Mucosa of descending colon (tissue), 3 donors: ENCODE measurements around the gene AP5S1. TPM values are rescaled to one million over a fixed set of nuclear protein-coding genes. Genes with fewer than 3 reads are reported as not detected.
A peak's percentile ranks its signal among the peaks of the same experiment; 100 is the strongest.

Experiments used
- ATAC-seq: fragments of 200-7000 bp; cut with Tn5 transposase; one replicate; pipeline ENCODE4 v1.9.1; 2020; ENCODE audit warnings: mild to moderate bottlenecking, moderate library complexity
- DNase-seq, 3 donors: peaks; one replicate each; pipeline ENCODE4 v3.0.0-alpha.2; 2020
- H3K36me3 ChIP-seq: fragments of 200-600 bp; one replicate; pipeline ENCODE4 v1.8.0; 2021; ENCODE audit warnings: low read depth, mild to moderate bottlenecking
- H3K4me1 ChIP-seq: fragments of 200-600 bp; one replicate; pipeline ENCODE4 v1.8.0; 2021; ENCODE audit warnings: low read depth, mild to moderate bottlenecking
- H3K4me3 ChIP-seq: fragments of 200-600 bp; one replicate; pipeline ENCODE4 v1.8.0; 2021; ENCODE audit warnings: mild to moderate bottlenecking
- H3K9me3 ChIP-seq: fragments of 200-600 bp; one replicate; pipeline ENCODE4 v1.8.0; 2021; ENCODE audit warnings: mild to moderate bottlenecking
- CTCF ChIP-seq: fragments of 200-600 bp; IDR thresholded peaks from one replicate; pipeline ENCODE4 v1.8.0; 2022; ENCODE audit warnings: antibody characterized with exemption, mild to moderate bottlenecking
- intact Hi-C, 2 donors: fragments of 100-400 bp; cut with DNase I in 1 of 2; cut with micrococcal nuclease in 1 of 2; formaldehyde crosslinking; loops; one replicate each; pipeline versions ENCODE4 v1.11.0 to v1.11.1; 2022; cut with DNase I, micrococcal nuclease
- long read RNA-seq, 2 donors: library from polyadenylated mRNA; unstranded; transcript quantifications; one replicate each; pipeline ENCODE4 v2.0.0, GENCODE V29; 2019 to 2021
- total RNA-seq, 3 donors: library from RNA; stranded (reverse); fragmentation: NEBNext Ultra II Directional in 2 of 3; extraction: Animal tissue kit (Norgen Biotek cat#: 25700) in 2 of 3; gene quantifications; one replicate each; pipeline versions ENCODE4 v1.2.1 to v1.2.4, GENCODE V29; 2021 to 2023
- donor health status: DM: no; HTN: no; CAD: no; lungs with moderate emphysema.
- donor health status: DM: no; HTN: no; CAD: no.
- donor health status: DM: no; HTN: yes; CAD: no.

Gene AP5S1
- total RNA-seq: 10 to 100 TPM; 13.0 to 18.6 (median 13.9) TPM
- long read RNA-seq, donor 1, full-length matches to known transcripts: 9 of 13 reads
- long read RNA-seq, donor 1, partial matches to known transcripts: 2 of 13 reads
- long read RNA-seq, donor 1, other reads (novel, unspliced or antisense): 2 of 13 reads
- long read RNA-seq, donor 2, full-length matches to known transcripts: 12 of 15 reads
- long read RNA-seq, donor 2, partial matches to known transcripts: 0 of 15 reads
- long read RNA-seq, donor 2, other reads (novel, unspliced or antisense): 3 of 15 reads

GRCh38 chr20:3820048-3820900 is at the start of gene AP5S1:
Gene AP5S1, plus strand, starts transcription at chr20:3820547. Its CDS starts 1,571 bp downstream, at chr20:3822118.
- Histone ChIP-seq H3K9me3 (no peaks in the 10 kb centered on the region), H3K4me3 (peak within 1 kb of the TSS; percentile 50), H3K4me1 (peaks cover 8% of the 10 kb centered on the region), H3K36me3 (no peaks in the 10 kb centered on the region)
- intact Hi-C loops: no loop called here
- DNase-seq: peak; percentile 98 to 99 (median 98)
- peak; percentile 97 for TF ChIP-seq CTCF
- peak; percentile 90 for ATAC-seq

- ATAC-seq (no peak), DNase-seq (no peak)
- H3K36me3 ChIP-seq: no peaks in the 10 kb centered on the region
- no peak for TF ChIP-seq CTCF
- no peak overlapping the region for H3K4me3 ChIP-seq
- H3K9me3 ChIP-seq: no peaks in the 10 kb centered on the region
- intact Hi-C loops: no loop called here
- peaks cover 10% of the 10 kb centered on the region for H3K4me1 ChIP-seq
These were observed 48.7 kb upstream of the AP5S1 start for GRCh38 chr20:3771552-3772058.

- ATAC-seq (no peak), DNase-seq (no peak)
- no peak overlapping the region for H3K4me3 ChIP-seq
- no peak for TF ChIP-seq CTCF
- H3K4me1 ChIP-seq: peaks cover 23% of the 10 kb centered on the region
- intact Hi-C loops: no loop called here
- no peaks in the 10 kb centered on the region for H3K9me3 ChIP-seq
- no peaks in the 10 kb centered on the region for H3K36me3 ChIP-seq
These were observed 44.8 kb upstream of the AP5S1 start for GRCh38 chr20:3775457-3776108.

- Histone ChIP-seq H3K4me1 (peaks cover 27% of the 10 kb centered on the region), H3K9me3 (no peaks in the 10 kb centered on the region), H3K4me3 (no peak overlapping the region), H3K36me3 (no peaks in the 10 kb centered on the region)
- no peak for TF ChIP-seq CTCF
- ATAC-seq (peak; percentile 8), DNase-seq (no peak)
- intact Hi-C loops: no loop called here
These were observed 43.0 kb upstream of the AP5S1 start for GRCh38 chr20:3777381-3777715.

GRCh38 chr20:3777716-3778629 is 42.4 kb upstream of the AP5S1 start:
- TF ChIP-seq CTCF: no peak
- intact Hi-C loops: no loop called here
- Histone ChIP-seq H3K4me3 (no peak overlapping the region), H3K9me3 (no peaks in the 10 kb centered on the region), H3K36me3 (no peaks in the 10 kb centered on the region), H3K4me1 (peaks cover 27% of the 10 kb centered on the region)
- ATAC-seq (peak; percentile 72), DNase-seq (peak; percentile 61 to 81 (median 77))
